Mesendoderm (in vitro differentiated cells): ENCODE measurements around the gene PRR36.
A peak's percentile ranks its signal among the peaks of the same experiment; 100 is the strongest.

ENCODE experiments used
- DNase-seq: peaks from one replicate; pipeline ENCODE4 v3.0.0; 2013
- H2AK5ac ChIP-seq: 2 replicates; pipeline ENCODE4 v1.6.1; 2013; ENCODE audit warnings: low read length, inconsistent platforms
- H2BK120ac ChIP-seq: 2 replicates; pipeline ENCODE4 v1.6.1; 2013; ENCODE audit warnings: low read depth, mild to moderate bottlenecking, low read length, moderate library complexity, mixed read lengths
- H2BK15ac ChIP-seq: replicated peaks from 2 replicates; pipeline ENCODE4 v1.6.1; 2013; ENCODE audit warnings: low read depth, mild to moderate bottlenecking, moderate library complexity
- H2BK5ac ChIP-seq: 2 replicates; pipeline ENCODE4 v1.6.1; 2013; ENCODE audit warnings: low read length, inconsistent platforms
- H3K18ac ChIP-seq: 2 replicates; pipeline ENCODE4 v1.6.1; 2013; ENCODE audit warnings: mild to moderate bottlenecking, low read length, mixed read lengths
- H3K23ac ChIP-seq: one replicate; pipeline ENCODE4 v1.6.1; 2013; ENCODE audit warnings: low read length
- H3K27ac ChIP-seq: 2 replicates; pipeline ENCODE4 v1.5.1; 2013; ENCODE audit warnings: low read depth, mild to moderate bottlenecking, inconsistent platforms, low read length, moderate library complexity
- H3K27me3 ChIP-seq: 2 replicates; pipeline ENCODE4 v1.6.1; 2013; ENCODE audit warnings: low read length, control low read depth, mild to moderate bottlenecking, inconsistent platforms; ENCODE audit not compliant: insufficient read depth, poor library complexity
- H3K36me3 ChIP-seq: 2 replicates; pipeline ENCODE4 v1.6.1; 2013; ENCODE audit warnings: low read length, inconsistent platforms; ENCODE audit not compliant: control insufficient read depth, insufficient read depth
- H3K4ac ChIP-seq: one replicate; pipeline ENCODE4 v1.6.1; 2013; ENCODE audit warnings: low read depth, mild to moderate bottlenecking, low read length, moderate library complexity
- H3K4me1 ChIP-seq: 2 replicates; pipeline ENCODE4 v1.6.1; 2013; ENCODE audit warnings: low read depth, low read length, inconsistent platforms; ENCODE audit not compliant: control insufficient read depth
- H3K4me2 ChIP-seq: 2 replicates; pipeline ENCODE4 v1.6.1; 2013; ENCODE audit warnings: low read length
- H3K4me3 ChIP-seq: 2 replicates; pipeline ENCODE4 v1.5.1; 2013; ENCODE audit warnings: mild to moderate bottlenecking, low read length
- H3K56ac ChIP-seq: one replicate; pipeline ENCODE4 v1.6.1; 2013; ENCODE audit warnings: low read length
- H3K79me1 ChIP-seq: 2 replicates; pipeline ENCODE4 v1.6.1; 2013; ENCODE audit warnings: low read length, inconsistent platforms
- H3K79me2 ChIP-seq: 2 replicates; pipeline ENCODE4 v1.6.1; 2013; ENCODE audit warnings: mild to moderate bottlenecking, low read length; ENCODE audit not compliant: control insufficient read depth, insufficient read depth
- H3K9ac ChIP-seq: 2 replicates; pipeline ENCODE4 v1.6.1; 2013; ENCODE audit warnings: low read length, inconsistent platforms
- H4K5ac ChIP-seq: one replicate; pipeline ENCODE4 v1.6.1; 2013; ENCODE audit warnings: low read length
- H4K8ac ChIP-seq: one replicate; pipeline ENCODE4 v1.6.1; 2013; ENCODE audit warnings: low read depth, mild to moderate bottlenecking, control low read depth, low read length, moderate library complexity
- WGBS: extraction: QIAGEN DNeasy Blood & Tissue Kit; methylation state at CpG from one replicate; pipeline ENCODE4 v1.1.7; 2013; ENCODE audit warnings: low lambda C conversion rate, missing lambda C conversion rate; ENCODE audit not compliant: insufficient coverage; ENCODE audit errors: extremely low coverage; 5-methylcytosine and 5-hydroxymethylcytosine counted together

The PRR36 gene

GRCh38 chr19:7917267-7918061, 43.3 kb upstream of the PRR36 start:
- peaks cover 2% of the 10 kb centered on the region for H3K4me1 ChIP-seq
- peak overlapping the region; percentile 44 for H3K4me2 ChIP-seq
- H4K8ac ChIP-seq = no peak overlapping the region
- no peak overlapping the region for H3K4ac ChIP-seq
- H2BK120ac ChIP-seq = no peak overlapping the region
- H4K5ac ChIP-seq = no peak overlapping the region
- H3K79me2 ChIP-seq = no peaks in the 10 kb centered on the region
- H3K4me3 ChIP-seq = no peak overlapping the region
- no peak overlapping the region for H2BK15ac ChIP-seq
- H3K56ac ChIP-seq = peak overlapping the region; percentile 58
- H3K79me1 ChIP-seq = no peaks in the 10 kb centered on the region
- H3K23ac ChIP-seq = no peak overlapping the region
- H2AK5ac ChIP-seq = no peak overlapping the region
- H3K9ac ChIP-seq = peak overlapping the region; percentile 60
- no peak overlapping the region for H2BK5ac ChIP-seq
- peaks cover 1% of the 10 kb centered on the region for H3K36me3 ChIP-seq
- H3K27me3 ChIP-seq = peaks cover 19% of the 10 kb centered on the region
- H3K27ac ChIP-seq = no peak overlapping the region
- peak; percentile 75 for DNase-seq
- H3K18ac ChIP-seq = no peak overlapping the region
- no CpG with 5 or more reads among the region's 71 CpGs for WGBS

- Histone ChIP-seq H3K4ac (no peak overlapping the region), H2AK5ac (no peak overlapping the region), H3K27me3 (peaks cover 19% of the 10 kb centered on the region), H3K36me3 (peaks cover 3% of the 10 kb centered on the region), H4K8ac (no peak overlapping the region), H3K9ac (no peak overlapping the region), H3K27ac (no peak overlapping the region), H2BK15ac (no peak overlapping the region), H3K4me1 (peaks cover 2% of the 10 kb centered on the region), H3K79me2 (no peaks in the 10 kb centered on the region), H3K23ac (no peak overlapping the region), H2BK120ac (no peak overlapping the region), H3K79me1 (no peaks in the 10 kb centered on the region), H3K18ac (no peak overlapping the region), H3K4me3 (no peak overlapping the region), H3K4me2 (peak overlapping the region; percentile 3), H2BK5ac (no peak overlapping the region), H4K5ac (no peak overlapping the region), H3K56ac (peak overlapping the region; percentile 58)
- no peak for DNase-seq
- WGBS = no CpG with 5 or more reads among the region's 12 CpGs
Measured at GRCh38 chr19:7916955-7917266, 42.7 kb upstream of the PRR36 start.

- DNase-seq = peak; percentile 29
- no peak overlapping the region for H2BK5ac ChIP-seq
- no peak overlapping the region for H2BK120ac ChIP-seq
- H4K8ac ChIP-seq = no peak overlapping the region
- no peak overlapping the region for H2BK15ac ChIP-seq
- H3K18ac ChIP-seq = no peak overlapping the region
- no peaks in the 10 kb centered on the region for H3K79me1 ChIP-seq
- peak overlapping the region; percentile 37 for H3K4me2 ChIP-seq
- H3K4me1 ChIP-seq = peaks cover 2% of the 10 kb centered on the region
- no peak overlapping the region for H3K4ac ChIP-seq
- H3K79me2 ChIP-seq = no peaks in the 10 kb centered on the region
- peak overlapping the region; percentile 40 for H3K9ac ChIP-seq
- H3K36me3 ChIP-seq = peaks cover 3% of the 10 kb centered on the region
- H2AK5ac ChIP-seq = no peak overlapping the region
- WGBS = no CpG with 5 or more reads among the region's 104 CpGs
- H3K4me3 ChIP-seq = no peak overlapping the region
- no peak overlapping the region for H3K27ac ChIP-seq
- H3K27me3 ChIP-seq = peaks cover 19% of the 10 kb centered on the region
- H3K56ac ChIP-seq = peak overlapping the region; percentile 67
- H4K5ac ChIP-seq = no peak overlapping the region
- H3K23ac ChIP-seq = peak overlapping the region; percentile 2
Measured at GRCh38 chr19:7916103-7916954, 42.1 kb upstream of the PRR36 start.

- H3K56ac ChIP-seq = no peak overlapping the region
- no peak overlapping the region for H3K4ac ChIP-seq
- H3K9ac ChIP-seq = no peak overlapping the region
- no peak overlapping the region for H2BK5ac ChIP-seq
- H3K23ac ChIP-seq = peak overlapping the region; percentile 2
- H4K8ac ChIP-seq = no peak overlapping the region
- no peaks in the 10 kb centered on the region for H3K79me1 ChIP-seq
- H2BK15ac ChIP-seq = no peak overlapping the region
- no peak overlapping the region for H3K4me2 ChIP-seq
- no peak overlapping the region for H2BK120ac ChIP-seq
- no peak overlapping the region for H3K18ac ChIP-seq
- H3K79me2 ChIP-seq = no peaks in the 10 kb centered on the region
- no peak overlapping the region for H3K27ac ChIP-seq
- H2AK5ac ChIP-seq = no peak overlapping the region
- no peak for DNase-seq
- H4K5ac ChIP-seq = no peak overlapping the region
- peaks cover 19% of the 10 kb centered on the region for H3K27me3 ChIP-seq
- no CpG with 5 or more reads among the region's 24 CpGs for whole genome bisulfite sequencing
- no peak overlapping the region for H3K4me3 ChIP-seq
- H3K36me3 ChIP-seq = peaks cover 3% of the 10 kb centered on the region
- peaks cover 2% of the 10 kb centered on the region for H3K4me1 ChIP-seq
Measured at GRCh38 chr19:7915250-7916102, 41.3 kb upstream of the PRR36 start.

- WGBS = no CpG with 5 or more reads among the region's 12 CpGs
- Histone ChIP-seq H3K9ac (no peak within 1 kb of the TSS), H3K4ac (no peak within 1 kb of the TSS), H3K56ac (no peak within 1 kb of the TSS), H3K36me3 (peaks cover 3% of the 10 kb centered on the region), H2BK5ac (no peak within 1 kb of the TSS), H3K79me2 (no peaks in the 10 kb centered on the region), H3K23ac (peak within 1 kb of the TSS; percentile 2), H3K27me3 (peaks cover 19% of the 10 kb centered on the region), H3K79me1 (no peaks in the 10 kb centered on the region), H3K4me1 (no peaks in the 10 kb centered on the region), H2AK5ac (no peak within 1 kb of the TSS), H3K18ac (no peak within 1 kb of the TSS), H2BK120ac (no peak within 1 kb of the TSS), H3K27ac (no peak within 1 kb of the TSS), H3K4me3 (no peak within 1 kb of the TSS), H3K4me2 (no peak within 1 kb of the TSS), H2BK15ac (no peak within 1 kb of the TSS), H4K8ac (no peak within 1 kb of the TSS), H4K5ac (no peak within 1 kb of the TSS)
- DNase-seq = no peak
Measured at GRCh38 chr19:7914598-7915045, 40.4 kb upstream of the PRR36 start, which contains the start of gene TGFBR3L. Gene TGFBR3L (plus strand): TSS chr19:7914830.
